ENCODE results near the gene PRRG2. TPM values are rescaled to one million over a fixed set of nuclear protein-coding genes. Genes with fewer than 3 reads are reported as not detected.
A peak's percentile ranks its signal among the peaks of the same experiment; 100 is the strongest.

Gene PRRG2
- total and polyA plus RNA-seq, 12 donors: 0.34 to 2.4 (median 0.72) TPM

GRCh38 chr19:49542446-49542845 lies 38.7 kb upstream of the PRRG2 start:
- peaks cover 0 to 61% (median 0%) of the 10 kb centered on the region in 9 donors for H3K36me3 ChIP-seq
- 89 to 96% methylated on average over 16 of the region's 16 CpGs for WGBS, 2 donors
- ATAC-seq: no peak
- intact Hi-C loops (cut with DNase I): loop anchor here in 3 of 10 donors (2.0 to 10.0 kb wide), 3 partner anchors 35 to 148 kb away; partner anchors contain the start of gene FLT3LG (in 1 of the 3)
- no peaks in the 10 kb centered on the region for H3K9me3 ChIP-seq
- H3K27me3 ChIP-seq: no peaks in the 10 kb centered on the region
- no peak for DNase-seq
- peaks cover 0 to 10% (median 0%) of the 10 kb centered on the region in 9 donors for H3K4me1 ChIP-seq
- no peak overlapping the region for H3K4me3 ChIP-seq
- TF ChIP-seq CTCF (IDR thresholded peaks at IDR 0.05): no peak
- no peak overlapping the region for H3K27ac ChIP-seq

GRCh38 chr19:49543032-49543431 lies 38.1 kb upstream of the PRRG2 start:
- no peak overlapping the region for H3K4me3 ChIP-seq
- WGBS, 2 donors: 90 to 93% methylated on average over 14 of the region's 14 CpGs
- DNase-seq (no peak), ATAC-seq (peak in 1 of 8 donors; percentile 15)
- peaks cover 0 to 55% (median 0%) of the 10 kb centered on the region in 9 donors for H3K36me3 ChIP-seq
- H3K9me3 ChIP-seq: no peaks in the 10 kb centered on the region
- H3K27ac ChIP-seq: no peak overlapping the region
- no peaks in the 10 kb centered on the region for H3K27me3 ChIP-seq
- intact Hi-C loops (cut with DNase I): loop anchor here in 3 of 10 donors (2.0 to 10.0 kb wide), 3 partner anchors 36 to 148 kb away; partner anchors contain the start of gene FLT3LG (in 1 of the 3)
- TF ChIP-seq CTCF (IDR thresholded peaks at IDR 0.05): no peak
- peaks cover 0 to 10% (median 0%) of the 10 kb centered on the region in 9 donors for H3K4me1 ChIP-seq

GRCh38 chr19:49544154-49544553 lies 37.0 kb upstream of the PRRG2 start:
- Histone ChIP-seq H3K9me3 (no peaks in the 10 kb centered on the region), H3K27me3 (no peaks in the 10 kb centered on the region), H3K27ac (no peak overlapping the region), H3K4me3 (no peak overlapping the region), H3K36me3 (peaks cover 0 to 46% (median 0%) of the 10 kb centered on the region in 9 donors), H3K4me1 (peaks cover 0 to 10% (median 0%) of the 10 kb centered on the region in 9 donors)
- WGBS, 2 donors: 73 to 78% methylated on average over 5 of the region's 5 CpGs
- no peak for DNase-seq
- peak in 1 of 8 donors; percentile 13 for ATAC-seq
- intact Hi-C loops (cut with DNase I): loop anchor here in 2 of 10 donors (5.0 to 10.0 kb wide), 2 partner anchors 37 to 149 kb away; no protein-coding TSS in a partner anchor
- no peak for TF ChIP-seq CTCF (IDR thresholded peaks at IDR 0.05)

GRCh38 chr19:49546825-49547565 lies 34.1 kb upstream of the PRRG2 start:
- Histone ChIP-seq H3K4me1 (peaks cover 0 to 16% (median 0%) of the 10 kb centered on the region in 9 donors), H3K4me3 (no peak overlapping the region), H3K9me3 (no peaks in the 10 kb centered on the region), H3K27me3 (no peaks in the 10 kb centered on the region), H3K36me3 (peaks cover 0 to 33% (median 0%) of the 10 kb centered on the region in 9 donors), H3K27ac (no peak overlapping the region)
- ATAC-seq (peak; percentile 56 to 91 (median 83)), DNase-seq (peak in 1 of 2 donors; percentile 89)
- intact Hi-C loops (cut with DNase I): loop anchor here in 8 of 10 donors (1.0 to 10.0 kb wide), 6 partner anchors 40 to 155 kb away; partner anchors contain the start of gene FLT3LG (in 1 of the 8)
- 8 to 10% methylated on average over 9 of the region's 9 CpGs for WGBS, 2 donors
- peak; percentile 52 to 91 (median 85) for TF ChIP-seq CTCF (IDR thresholded peaks at IDR 0.05)

Data from heart right ventricle (tissue), 16 donors.